Chondrocyte (in vitro differentiated cells): ENCODE data around the gene FAM110D. TPM values are rescaled to one million over a fixed set of nuclear protein-coding genes. Genes with fewer than 3 reads are reported as not detected.
A peak's percentile ranks its signal among the peaks of the same experiment; 100 is the strongest.

ENCODE experiments used
- DNase-seq: peaks from one replicate; pipeline ENCODE4 v3.0.0; 2021; ENCODE audit warnings: mixed read lengths, low spot score
- H3K27ac Mint-ChIP-seq: one replicate; pipeline ENCODE4 v1.8.0; 2021; ENCODE audit warnings: mild to moderate bottlenecking, moderate library complexity, mixed read lengths; ENCODE audit not compliant: unreplicated experiment
- H3K27me3 Mint-ChIP-seq: 2 replicates; pipeline ENCODE4 v1.8.0; 2021; ENCODE audit warnings: low read depth, mixed read lengths
- H3K36me3 Mint-ChIP-seq: 2 replicates; pipeline ENCODE4 v1.8.0; 2021; ENCODE audit warnings: low read depth, mixed read lengths
- H3K4me1 Mint-ChIP-seq: 2 replicates; pipeline ENCODE4 v1.8.0; 2021; ENCODE audit warnings: low read depth, mild to moderate bottlenecking, mixed read lengths
- H3K4me3 Mint-ChIP-seq: one replicate; pipeline ENCODE4 v1.8.0; 2021; ENCODE audit warnings: mild to moderate bottlenecking, moderate library complexity, mixed read lengths; ENCODE audit not compliant: unreplicated experiment
- H3K9me3 Mint-ChIP-seq: 2 replicates; pipeline ENCODE4 v1.8.0; 2021; ENCODE audit warnings: low read depth, mixed read lengths
- long read RNA-seq: library from polyadenylated mRNA; stranded (forward); transcript quantifications from one replicate; pipeline ENCODE4 v2.0.0, GENCODE V29; 2021
- total RNA-seq: library from RNA; stranded (reverse); gene quantifications from 3 replicates; pipeline ENCODE4 v1.2.1, GENCODE V29; 2021
- TF ChIP-seq, protein P1 (sequence below): fragments of 200-600 bp; sonication (generic); IDR thresholded peaks from 2 replicates; pipeline ENCODE4 v1.5.0; 2021; ENCODE audit warnings: antibody characterized with exemption, mild to moderate bottlenecking, moderate library complexity

Gene FAM110D
- total RNA-seq = 0.22 to 0.27 TPM (median 0.23 TPM) in 3 replicates
- long read RNA-seq, partial matches to known transcripts = 0 of 1 reads
- long read RNA-seq, other reads (novel, unspliced or antisense) = 0 of 1 reads

DNA sequence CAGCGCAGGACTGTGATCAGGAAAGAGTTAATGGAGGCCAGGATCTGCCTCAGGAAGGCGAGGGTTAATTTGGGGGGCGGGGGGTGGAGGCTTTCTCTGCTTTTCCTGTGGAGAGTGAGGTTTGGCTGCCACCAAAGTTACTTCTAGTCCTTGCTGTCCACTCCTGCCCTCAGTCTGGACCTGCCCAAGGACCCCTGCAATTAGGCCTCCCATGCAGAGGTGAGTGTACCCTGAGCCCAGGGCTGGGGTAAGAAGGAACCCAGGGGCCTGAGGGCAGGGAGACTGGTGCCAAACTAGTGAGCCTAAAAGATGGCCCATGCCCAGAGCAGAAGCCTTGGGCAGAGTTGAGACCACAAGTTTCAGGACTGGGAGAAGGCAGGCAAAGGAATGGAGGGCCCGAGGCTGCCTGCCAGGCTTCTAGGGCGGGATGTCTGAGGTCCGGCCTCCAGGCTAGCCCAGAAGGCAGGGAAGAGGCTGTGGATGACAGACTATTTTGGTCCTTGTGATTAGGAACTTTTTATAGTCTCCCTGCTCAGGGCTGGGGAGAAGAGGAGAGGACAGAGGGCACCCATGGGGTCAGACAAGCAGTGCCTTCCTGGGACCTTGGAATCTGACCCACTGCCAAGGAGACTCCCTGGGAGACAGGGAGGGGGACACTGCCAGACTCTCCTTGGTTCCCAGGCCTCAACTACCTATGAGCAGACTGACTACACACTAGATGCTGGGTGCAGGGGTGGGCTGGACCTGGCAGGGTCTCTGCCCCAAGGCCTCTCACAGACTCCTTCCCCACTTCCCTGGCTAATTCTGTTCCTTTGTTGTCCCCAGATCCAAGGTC lies at the start of gene FAM110D:
Gene FAM110D, plus strand, starts transcription at position 172 of the 835 bp plus-strand sequence. CDS start 2,213 bp downstream, outside the sequence.
- peaks cover 24% of the 10 kb centered on the region for H3K4me1 Mint-ChIP-seq
- H3K9me3 Mint-ChIP-seq = no peaks in the 10 kb centered on the region
- peak within 1 kb of the TSS; percentile 32 for H3K27ac Mint-ChIP-seq

DNA sequence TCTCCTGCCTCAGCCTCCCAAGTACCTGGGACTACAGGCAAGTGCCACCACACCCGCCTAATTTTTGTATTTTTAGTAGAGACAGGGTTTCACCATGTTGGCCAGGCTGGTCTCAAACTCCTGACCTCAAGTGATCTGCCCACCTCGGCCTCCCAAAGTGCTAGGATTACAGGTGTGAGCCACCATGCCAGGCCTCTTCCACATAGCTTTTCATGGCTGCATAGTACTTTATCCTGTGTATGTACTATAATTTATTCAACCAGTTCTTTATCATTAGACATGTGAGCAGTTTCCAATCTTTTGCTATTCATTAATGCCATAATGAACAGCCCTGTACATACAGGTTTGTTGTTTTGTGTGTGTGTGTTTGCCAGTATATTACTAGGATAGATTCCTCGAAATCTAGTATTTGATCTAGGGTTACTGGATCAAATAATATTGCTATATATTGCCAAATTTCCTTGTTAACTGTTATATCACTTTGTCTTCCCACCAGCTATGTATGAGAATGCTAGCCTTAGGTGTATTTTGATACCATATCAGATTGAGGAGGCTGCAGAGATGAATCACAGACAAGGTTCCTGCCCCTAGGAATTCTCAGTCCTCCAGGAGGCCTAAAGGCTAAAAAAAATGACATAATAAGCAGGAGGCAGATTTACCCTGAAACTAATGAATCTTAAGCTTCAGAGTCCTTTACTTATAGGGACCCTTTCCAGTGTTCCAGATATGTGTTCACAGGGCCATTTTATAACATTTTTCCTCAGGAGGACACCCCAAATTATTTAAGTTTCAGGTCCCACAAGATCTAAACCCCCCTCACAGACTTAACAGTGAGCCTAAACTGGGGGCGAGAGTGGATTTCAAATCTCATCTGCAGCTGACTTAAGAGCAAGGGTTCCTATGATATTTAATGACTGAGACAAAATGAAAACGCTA lies 49.4 kb upstream of the FAM110D start:
- no peak for DNase-seq
- Mint-ChIP-seq H3K27ac (no peak overlapping the region), H3K27me3 (no peaks in the 10 kb centered on the region), H3K9me3 (no peaks in the 10 kb centered on the region), H3K4me3 (peak overlapping the region; percentile 85), H3K4me1 (peaks cover 21% of the 10 kb centered on the region), H3K36me3 (no peaks in the 10 kb centered on the region)
- TF ChIP-seq, protein P1, sequence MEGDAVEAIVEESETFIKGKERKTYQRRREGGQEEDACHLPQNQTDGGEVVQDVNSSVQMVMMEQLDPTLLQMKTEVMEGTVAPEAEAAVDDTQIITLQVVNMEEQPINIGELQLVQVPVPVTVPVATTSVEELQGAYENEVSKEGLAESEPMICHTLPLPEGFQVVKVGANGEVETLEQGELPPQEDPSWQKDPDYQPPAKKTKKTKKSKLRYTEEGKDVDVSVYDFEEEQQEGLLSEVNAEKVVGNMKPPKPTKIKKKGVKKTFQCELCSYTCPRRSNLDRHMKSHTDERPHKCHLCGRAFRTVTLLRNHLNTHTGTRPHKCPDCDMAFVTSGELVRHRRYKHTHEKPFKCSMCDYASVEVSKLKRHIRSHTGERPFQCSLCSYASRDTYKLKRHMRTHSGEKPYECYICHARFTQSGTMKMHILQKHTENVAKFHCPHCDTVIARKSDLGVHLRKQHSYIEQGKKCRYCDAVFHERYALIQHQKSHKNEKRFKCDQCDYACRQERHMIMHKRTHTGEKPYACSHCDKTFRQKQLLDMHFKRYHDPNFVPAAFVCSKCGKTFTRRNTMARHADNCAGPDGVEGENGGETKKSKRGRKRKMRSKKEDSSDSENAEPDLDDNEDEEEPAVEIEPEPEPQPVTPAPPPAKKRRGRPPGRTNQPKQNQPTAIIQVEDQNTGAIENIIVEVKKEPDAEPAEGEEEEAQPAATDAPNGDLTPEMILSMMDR = no peak

More for the DNA sequence above, at the start of gene FAM110D:
- peak within 1 kb of the TSS; percentile 44 for H3K4me3 Mint-ChIP-seq
- peak; percentile 41 for DNase-seq
- H3K36me3 Mint-ChIP-seq = no peaks in the 10 kb centered on the region
- TF ChIP-seq, protein P1 = no peak
- H3K27me3 Mint-ChIP-seq = peaks cover 3% of the 10 kb centered on the region

DNA sequence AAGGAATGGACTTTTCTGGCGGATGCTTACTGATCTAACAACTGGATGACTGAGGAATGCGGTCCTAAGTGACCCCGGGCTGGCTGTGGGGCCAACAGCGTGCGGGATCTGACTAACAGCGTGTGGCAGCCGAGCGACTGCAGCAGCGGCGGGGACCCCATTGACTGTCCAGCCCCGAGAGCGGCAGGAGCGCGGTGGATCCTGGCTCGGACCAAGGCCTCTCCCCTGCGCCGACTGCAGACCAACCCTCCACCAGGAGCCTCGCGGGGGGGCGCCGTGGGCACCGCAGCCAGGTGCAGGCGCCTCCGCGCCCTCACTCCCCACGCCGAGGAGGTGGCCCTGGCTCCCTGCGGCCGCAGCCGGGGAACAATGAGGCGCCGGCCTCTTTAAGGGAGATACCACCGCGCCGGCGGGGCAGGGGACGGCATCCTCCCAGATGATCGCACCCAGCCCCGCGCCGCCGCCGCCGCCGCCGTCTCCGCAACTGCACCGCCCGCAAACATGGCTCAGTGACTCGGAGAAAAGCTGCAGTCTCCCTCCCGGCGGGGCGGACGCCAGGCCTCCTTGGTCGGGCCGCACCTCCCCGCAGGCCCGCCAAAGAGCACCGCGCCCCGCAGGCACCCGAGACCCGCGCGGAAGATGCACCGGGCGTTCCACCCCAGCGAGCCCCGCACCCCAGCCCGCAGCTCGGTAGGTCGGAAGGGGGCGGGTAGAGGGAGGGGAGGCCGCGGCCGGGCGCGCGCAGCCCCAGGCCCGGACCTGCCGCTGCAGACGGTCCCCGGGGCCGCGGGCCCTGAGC lies 47.9 kb upstream of the FAM110D start:
- TF ChIP-seq, protein P1 = no peak
- Mint-ChIP-seq H3K36me3 (no peaks in the 10 kb centered on the region), H3K27ac (peak overlapping the region; percentile 60), H3K4me1 (peaks cover 16% of the 10 kb centered on the region), H3K4me3 (peak overlapping the region; percentile 85), H3K9me3 (no peaks in the 10 kb centered on the region), H3K27me3 (no peaks in the 10 kb centered on the region)
- no peak for DNase-seq

DNA sequence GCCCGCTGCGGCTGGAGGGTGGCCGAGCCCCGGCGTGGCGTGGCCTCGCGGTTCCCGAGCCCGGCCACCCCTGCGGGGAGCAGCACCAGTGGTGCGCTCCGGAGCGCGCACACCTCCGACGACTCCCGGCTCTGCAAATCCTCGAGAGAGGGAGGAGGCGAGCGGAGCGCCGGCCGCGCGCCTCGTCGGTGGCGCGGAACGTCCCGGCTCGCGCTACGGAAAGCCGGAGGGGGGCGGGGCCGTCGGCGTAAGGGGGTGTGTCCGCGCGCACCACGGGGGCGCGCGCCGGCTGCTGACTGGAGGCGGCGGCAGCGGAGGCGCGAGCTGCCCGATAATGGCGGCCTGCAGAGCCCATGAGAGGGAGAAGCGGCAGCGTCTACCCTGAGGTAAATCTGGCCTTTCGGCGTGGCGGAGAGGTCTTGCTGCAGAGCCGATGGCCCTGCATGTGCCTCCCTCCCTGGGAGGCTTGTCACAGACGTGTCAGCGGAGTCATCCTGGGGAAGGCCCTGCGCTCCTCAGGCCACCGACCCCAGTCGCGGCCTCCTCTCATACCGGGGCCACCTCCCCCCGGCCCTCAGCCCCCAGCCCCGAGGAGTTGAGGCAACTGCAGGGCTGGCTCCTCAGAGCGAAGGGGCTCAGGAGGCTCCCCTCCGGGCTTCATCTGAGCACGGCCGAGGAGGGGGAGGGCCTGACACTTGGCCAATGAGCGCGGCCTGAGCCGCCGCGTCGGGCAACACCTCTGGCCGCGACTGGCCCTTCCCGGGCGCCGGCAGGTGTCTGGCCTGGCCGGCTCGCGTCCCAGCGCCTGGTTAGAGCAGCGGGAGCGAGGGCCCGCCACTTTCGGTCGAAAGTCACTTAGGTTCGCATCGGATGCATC lies 47.1 kb upstream of the FAM110D start, which contains the start of gene PDIK1L:
Gene PDIK1L, plus strand, starts transcription at position 295 of the 877 bp plus-strand sequence. CDS start 2,485 bp downstream, outside the sequence.
- peak within 1 kb of the TSS; percentile 92 for H3K27ac Mint-ChIP-seq
- TF ChIP-seq, protein P1 = no peak
- peak within 1 kb of the TSS; percentile 87 for H3K4me3 Mint-ChIP-seq
- H3K27me3 Mint-ChIP-seq = no peaks in the 10 kb centered on the region
- no peaks in the 10 kb centered on the region for H3K9me3 Mint-ChIP-seq
- peak; percentile 94 for DNase-seq
- H3K4me1 Mint-ChIP-seq = peaks cover 16% of the 10 kb centered on the region
- H3K36me3 Mint-ChIP-seq = no peaks in the 10 kb centered on the region
